Tibial nerve (tissue), 4 donors: ENCODE data around the gene RPGR.

Source experiments
- CTCF ChIP-seq, 5 experiments: fragments of 200-600 bp in 3 of 5; fragments of 450-650 bp in 2 of 5; sonication (generic) in 3 of 5; IDR thresholded peaks; one replicate each; pipeline ENCODE4 v1.5.1; 2016 to 2019; ENCODE audit warnings: antibody characterized with exemption in 5 of 5, mild to moderate bottlenecking in 3 of 5, moderate library complexity in 2 of 5
- EP300 ChIP-seq, 2 donors: sonication (generic); formaldehyde crosslinking; IDR thresholded peaks; one replicate each; pipeline ENCODE4 v1.6.1; 2017; ENCODE audit warnings: antibody characterized with exemption in 2 of 2, mild to moderate bottlenecking in 1 of 2

- TF ChIP-seq CTCF (IDR thresholded peaks at IDR 0.05) = no peak
- TF ChIP-seq EP300 (IDR thresholded peaks at IDR 0.05) = no peak
These were observed 1.2 kb downstream of the RPGR start for GRCh38 chrX:38326086-38326485.
